Endothelial cell of umbilical vein (primary cell): ENCODE results near the gene IWS1. TPM values are rescaled to one million over a fixed set of nuclear protein-coding genes. Genes with fewer than 3 reads are reported as not detected.

Experiments used
- BruUV-seq: library from RNA; stranded (reverse); fragments of 400-500 nt; replicated peaks from 2 replicates; lab custom pipeline; 2021; lab: Mats Ljungman, UMichigan
- CTCF ChIA-PET: fragments of 300-600, 350-600 bp; sonication (Branson Sonifier 250); formaldehyde crosslinking; loops from one replicate; lab custom pipeline; 2021; ENCODE audit warnings: antibody characterized with exemption, inconsistent platforms; lab: Charles Lee
- POLR2A ChIA-PET: fragments of 300-600, 350-600 bp; sonication (Branson Sonifier 250); formaldehyde crosslinking; loops from one replicate; lab custom pipeline; 2021; ENCODE audit warnings: antibody characterized with exemption, inconsistent platforms; lab: Charles Lee
- DNase-seq: peaks from one replicate; pipeline ENCODE4 v3.0.0-alpha.2; 2011; ENCODE audit warnings: low read depth, low spot score
- FAIRE-seq: peaks from 2 replicates; lab custom pipeline; 2011; peaks lifted over from hg19 to GRCh38; lab: Jason Lieb, UNC
- H2AFZ ChIP-seq: 2 replicates; pipeline ENCODE4 v1.6.0; 2012; ENCODE audit warnings: low read depth, low read length, control low read depth, inconsistent platforms
- H3K27ac ChIP-seq: 2 replicates; pipeline ENCODE4 v1.5.1; 2011; ENCODE audit warnings: low read depth, mild to moderate bottlenecking, control low read depth, low read length, moderate library complexity; ENCODE audit not compliant: insufficient read depth
- H3K27me3 ChIP-seq, 2 experiments: 2 replicates each; pipeline versions ENCODE4 v1.6.0 to v1.6.1; 2011; ENCODE audit warnings: low read length in 2 of 2, mixed read lengths in 1 of 2; ENCODE audit not compliant: control insufficient read depth in 2 of 2, insufficient read depth in 2 of 2
- H3K36me3 ChIP-seq, 2 experiments: 2 replicates in 1 of 2; 3 replicates in 1 of 2; pipeline ENCODE4 v1.5.1; 2011; ENCODE audit warnings: low read length in 2 of 2, mild to moderate bottlenecking in 1 of 2, moderate library complexity in 1 of 2; ENCODE audit not compliant: control insufficient read depth in 2 of 2, insufficient read depth in 2 of 2; ENCODE audit errors: extremely low read depth in 1 of 2
- H3K4me1 ChIP-seq: 3 replicates; pipeline ENCODE4 v1.5.1; 2011; ENCODE audit warnings: mild to moderate bottlenecking, low read length; ENCODE audit not compliant: control insufficient read depth, insufficient read depth; ENCODE audit errors: extremely low read depth
- H3K4me2 ChIP-seq: 2 replicates; pipeline ENCODE4 v1.6.1; 2011; ENCODE audit warnings: low read length, control low read depth, mixed read lengths; ENCODE audit not compliant: insufficient read depth
- H3K4me3 ChIP-seq, 3 experiments: fragments of 200-600 bp in 1 of 3; sonication (generic), shearing (Covaris generic) in 1 of 3; replicated peaks in 1 of 3; 2 replicates each; pipeline ENCODE4 v1.5.1; 2011 to 2016; ENCODE audit warnings: control low read depth in 3 of 3, low read length in 3 of 3, mild to moderate bottlenecking in 2 of 3, inconsistent platforms in 1 of 3, low read depth in 1 of 3, moderate library complexity in 1 of 3; ENCODE audit not compliant: insufficient read depth in 1 of 3
- H3K79me2 ChIP-seq: 2 replicates; pipeline ENCODE4 v1.6.0; 2012; ENCODE audit warnings: low read length, inconsistent platforms; ENCODE audit not compliant: control insufficient read depth, insufficient read depth
- H3K9ac ChIP-seq: replicated peaks from 2 replicates; pipeline ENCODE3; 2011; ENCODE audit warnings: low read length, control low read depth; ENCODE audit not compliant: insufficient read depth; ENCODE audit errors: extremely low read depth
- H3K9me1 ChIP-seq: replicated peaks from 3 replicates; pipeline ENCODE4 v1.6.0; 2011; ENCODE audit warnings: mild to moderate bottlenecking, low read length; ENCODE audit not compliant: control insufficient read depth, insufficient read depth; ENCODE audit errors: extremely low read depth
- H3K9me3 ChIP-seq: replicated peaks from 2 replicates; pipeline ENCODE4 v1.5.1; 2012; ENCODE audit warnings: low read length, inconsistent platforms; ENCODE audit not compliant: control insufficient read depth, insufficient read depth
- H4K20me1 ChIP-seq: replicated peaks from 2 replicates; pipeline ENCODE3; 2011; ENCODE audit warnings: mild to moderate bottlenecking, low read length; ENCODE audit not compliant: control insufficient read depth, insufficient read depth; ENCODE audit errors: extremely low read depth
- CTCF ChIP-seq, 2 donors: IDR thresholded peaks; 1 replicate in 1 of 2; 2 replicates in 1 of 2; pipeline ENCODE4 v1.5.1; 2011; ENCODE audit warnings: low read length in 2 of 2, mild to moderate bottlenecking in 2 of 2, moderate library complexity in 2 of 2, control low read depth in 1 of 2, inconsistent platforms in 1 of 2, low read depth in 1 of 2; ENCODE audit not compliant: insufficient read depth in 1 of 2; ENCODE audit errors: extremely low read depth in 1 of 2
- EZH2 ChIP-seq: IDR thresholded peaks from 2 replicates; pipeline ENCODE4 v1.6.1; 2012; ENCODE audit warnings: borderline replicate concordance, low read depth, mild to moderate bottlenecking, moderate library complexity, low read length, inconsistent platforms; ENCODE audit not compliant: severe bottlenecking
- FOS ChIP-seq: IDR thresholded peaks from 2 replicates; pipeline ENCODE4 v1.6.1; 2011; ENCODE audit warnings: mild to moderate bottlenecking, low read length, moderate library complexity, borderline replicate concordance; ENCODE audit not compliant: insufficient read depth
- GATA2 ChIP-seq: IDR thresholded peaks from 2 replicates; pipeline ENCODE4 v1.7.0; 2011; ENCODE audit warnings: low read depth, mild to moderate bottlenecking, moderate library complexity, mixed read lengths, low read length; ENCODE audit not compliant: insufficient read length, insufficient read depth
- JUN ChIP-seq: IDR thresholded peaks from 2 replicates; pipeline ENCODE4 v1.6.1; 2011; ENCODE audit warnings: borderline replicate concordance, low read depth; ENCODE audit not compliant: insufficient read length, insufficient read depth
- MAX ChIP-seq: IDR thresholded peaks from 2 replicates; pipeline ENCODE4 v1.6.1; 2011; ENCODE audit not compliant: insufficient read depth, insufficient read length
- MYC ChIP-seq: IDR thresholded peaks from one replicate; pipeline ENCODE4 v1.6.1; 2011; ENCODE audit warnings: mild to moderate bottlenecking, low read depth, low read length
- POLR2A ChIP-seq: IDR thresholded peaks from 2 replicates; pipeline ENCODE4 v1.6.1; 2012; ENCODE audit warnings: low read depth, mild to moderate bottlenecking, control low read depth, low read length
- POLR2AphosphoS5 ChIP-seq: IDR thresholded peaks from 2 replicates; pipeline ENCODE4 v1.6.1; 2012; ENCODE audit warnings: low read depth, mild to moderate bottlenecking, control low read depth, low read length, moderate library complexity; ENCODE audit not compliant: insufficient read depth
- dilution Hi-C: fragments of 300-500 bp; cut with MboI; formaldehyde crosslinking; loops from one replicate; pipeline ENCODE4 v1.15.0; 2019; ENCODE audit warnings: low sequenced_read_pairs; ENCODE audit not compliant: extremely low pct_ligation_motif_present
- intact Hi-C: fragments of 100-400 bp; cut with micrococcal nuclease; formaldehyde crosslinking; loops from one replicate; pipeline ENCODE4 v1.10.0; 2022
- polyA plus RNA-seq, 4 experiments: library from polyadenylated mRNA; depleted of rRNA in 3 of 4; stranded (reverse) in 3 of 4; unstranded in 1 of 4; fragments of >200 nt; gene quantifications; 2 replicates each; pipeline versions ENCODE4 v1.2.1 to v1.2.3, GENCODE V29; 2011 to 2012; ENCODE audit warnings: missing spikeins in 1 of 4
- total RNA-seq: library from RNA; stranded (reverse); gene quantifications from 2 replicates; pipeline ENCODE4 v1.2.3, GENCODE V29; 2021

IWS1 gene
- total and polyA plus RNA-seq, 2 donors (not counting 3 experiments of a cell fraction or from before 2014, with no cell fraction given), result 14.7 to 51.0 TPM

GRCh38 chr2:127456960-127457359 is 69.3 kb downstream of the IWS1 start:
- no peaks in the 10 kb centered on the region for H4K20me1 ChIP-seq
- no peak overlapping the region for H3K27ac ChIP-seq
- intact Hi-C loops, result no loop called here
- no peaks in the 10 kb centered on the region for H3K9me1 ChIP-seq
- H2AFZ ChIP-seq, result no peak overlapping the region
- no peak overlapping the region for H3K4me3 ChIP-seq
- no peaks in the 10 kb centered on the region for H3K9me3 ChIP-seq
- CTCF ChIA-PET, result no interaction called here
- no peaks in the 10 kb centered on the region for H3K36me3 ChIP-seq
- no peak overlapping the region for H3K9ac ChIP-seq
- no peaks in the 10 kb centered on the region for H3K4me1 ChIP-seq
- H3K27me3 ChIP-seq, result no peaks in the 10 kb centered on the region
- TF ChIP-seq EZH2 (no peak), FOS (no peak), POLR2AphosphoS5 (no peak), GATA2 (no peak), MAX (no peak), JUN (no peak), CTCF (IDR thresholded peaks at IDR 0.05; ENCODE audit: extremely low read depth in 1 of 2, insufficient read depth in 1 of 2, low read depth in 1 of 2, low read length in 2 of 2) (no peak), MYC (no peak), POLR2A (no peak)
- no TSS peak for BruUV-seq
- FAIRE-seq (no peak), DNase-seq (no peak)
- dilution Hi-C loops, result no loop called here
- POLR2A ChIA-PET, result no interaction called here
- no peak overlapping the region for H3K4me2 ChIP-seq
- H3K79me2 ChIP-seq, result no peaks in the 10 kb centered on the region
